Nucleus accumbens (tissue), 56 donors: Measurements from ENCODE around the gene AGPAT2.
"Not testable (repeated sequence)": the region's sequence is repeated elsewhere in the genome, so short reads cannot be mapped to it uniquely, and the experiment has no call there.

ENCODE experiments used
- DNase-seq, 56 donors: peaks; one replicate each; lab custom pipeline; 2025; lab: John Stamatoyannopoulos, UW

AGPAT2 gene

GRCh38 chr9:136654820-136655535 lies 32.3 kb downstream of the AGPAT2 start:
- DNase-seq: no peak

- DNase-seq: no peak
Measured at GRCh38 chr9:136653323-136654079, 33.8 kb downstream of the AGPAT2 start.

- DNase-seq: no peak
Measured at GRCh38 chr9:136651860-136652259, 35.4 kb downstream of the AGPAT2 start.

GRCh38 chr9:136650648-136651047 lies 36.6 kb downstream of the AGPAT2 start:
- no peak for DNase-seq

GRCh38 chr9:136650021-136650420 lies 37.2 kb downstream of the AGPAT2 start:
- DNase-seq: no peak

GRCh38 chr9:136648751-136649150 lies 38.5 kb downstream of the AGPAT2 start:
- DNase-seq: no peak

GRCh38 chr9:136646827-136647711 lies 40.2 kb downstream of the AGPAT2 start:
- DNase-seq: no peak

- no peak for DNase-seq
Measured at GRCh38 chr9:136645903-136646754, 41.1 kb downstream of the AGPAT2 start.

GRCh38 chr9:136645352-136645902 lies 41.8 kb downstream of the AGPAT2 start:
- DNase-seq: no peak

- peak in 30 of 56 donors; percentile 5 to 73 (median 30) for DNase-seq
Measured at GRCh38 chr9:136644593-136645351, 42.5 kb downstream of the AGPAT2 start.

GRCh38 chr9:136644343-136644592 lies 43.0 kb downstream of the AGPAT2 start:
- peak in 5 of 56 donors; percentile 13 to 34 (median 22) for DNase-seq

GRCh38 chr9:136643596-136644342 lies 43.5 kb downstream of the AGPAT2 start:
- no peak for DNase-seq

GRCh38 chr9:136642439-136642921 lies 44.8 kb downstream of the AGPAT2 start:
- no peak for DNase-seq

GRCh38 chr9:136640171-136641111 lies 46.8 kb downstream of the AGPAT2 start:
- DNase-seq: no peak

- no peak for DNase-seq
Measured at GRCh38 chr9:136634904-136635303, 52.4 kb downstream of the AGPAT2 start.

- DNase-seq: not testable (repeated sequence)
Measured at GRCh38 chr9:136632491-136633106, 54.7 kb downstream of the AGPAT2 start.

- not testable (repeated sequence) for DNase-seq
Measured at GRCh38 chr9:136632072-136632471, 55.2 kb downstream of the AGPAT2 start.
